GM12878 (cell line): ENCODE results near the gene NAV3. TPM values are rescaled to one million over a fixed set of nuclear protein-coding genes. Genes with fewer than 3 reads are reported as not detected.

ENCODE experiments used
- ATAC-seq: fragments of 200-7000 bp; cut with Tn5 transposase; 3 replicates; pipeline ENCODE4 v1.9.1; 2020; ENCODE audit warnings: mild to moderate bottlenecking, moderate library complexity
- BruUV-seq: library from RNA; stranded (reverse); fragments of 400-500 nt; replicated peaks from 2 replicates; lab custom pipeline; 2021; lab: Mats Ljungman, UMichigan
- CTCF ChIA-PET: fragments of 300-600 bp; sonication (Branson Sonifier 250); formaldehyde crosslinking; extraction: SDS; loops from one replicate; lab custom pipeline; 2021; ENCODE audit warnings: inconsistent platforms; lab: Yijun Ruan, JAX
- POLR2A ChIA-PET: fragments of 350-600 bp; formaldehyde crosslinking; extraction: SDS; loops from one replicate; lab custom pipeline; 2021; ENCODE audit warnings: inconsistent platforms; lab: Charles Lee
- RAD21 ChIA-PET: fragments of 300-600 bp; sonication (Branson Sonifier 250); formaldehyde crosslinking; loops from one replicate; lab custom pipeline; 2023; ENCODE audit warnings: antibody characterized with exemption; ENCODE audit not compliant: unreplicated experiment; lab: Charles Lee
- SMC1A ChIA-PET: fragments of 300-600 bp; sonication (Branson Sonifier 250); formaldehyde crosslinking; loops from one replicate; lab custom pipeline; 2023; ENCODE audit not compliant: unreplicated experiment, uncharacterized antibody; lab: Charles Lee
- DNase-seq: peaks from one replicate; pipeline ENCODE4 v3.0.0-alpha.2; 2011; ENCODE audit warnings: low read depth, low spot score
- FAIRE-seq: peaks from 3 replicates; lab custom pipeline; 2011; peaks lifted over from hg19 to GRCh38; lab: Jason Lieb, UNC
- H2AFZ ChIP-seq: 2 replicates; pipeline ENCODE4 v1.6.0; 2011; ENCODE audit warnings: low read depth, low read length, control low read depth; ENCODE audit not compliant: control insufficient read depth
- H3K27ac ChIP-seq: 2 replicates; pipeline ENCODE4 v1.5.1; 2011; ENCODE audit warnings: control low read depth; ENCODE audit not compliant: control insufficient read depth, insufficient read depth
- H3K27me3 ChIP-seq, 2 experiments: replicated peaks in 1 of 2; 2 replicates each; pipeline versions ENCODE4 v1.6.0 to v1.6.1; 2011; ENCODE audit warnings: low read length in 1 of 2; ENCODE audit not compliant: control insufficient read depth in 2 of 2, insufficient read depth in 2 of 2
- H3K36me3 ChIP-seq, 2 experiments: 2 replicates each; pipeline ENCODE4 v1.5.1; 2011; ENCODE audit warnings: low read length in 1 of 2; ENCODE audit not compliant: control insufficient read depth in 2 of 2, insufficient read depth in 2 of 2
- H3K4me1 ChIP-seq: 2 replicates; pipeline ENCODE4 v1.6.1; 2011; ENCODE audit warnings: mild to moderate bottlenecking, low read length, moderate library complexity, mixed read lengths; ENCODE audit not compliant: control insufficient read depth, insufficient read depth
- H3K4me2 ChIP-seq: 2 replicates; pipeline ENCODE4 v1.6.0; 2011; ENCODE audit warnings: control low read depth; ENCODE audit not compliant: control insufficient read depth, insufficient read depth
- H3K4me3 ChIP-seq: fragments of 200-600 bp; sonication (generic); 2 replicates; pipeline ENCODE4 v1.5.1; 2016
- H3K79me2 ChIP-seq: 2 replicates; pipeline ENCODE4 v1.6.0; 2011; ENCODE audit warnings: low read length; ENCODE audit not compliant: control insufficient read depth, insufficient read depth
- H3K9ac ChIP-seq: 2 replicates; pipeline ENCODE4 v1.8.0; 2011; ENCODE audit warnings: low read length, control low read depth, mixed read lengths; ENCODE audit not compliant: control insufficient read depth, insufficient read depth
- H3K9me3 ChIP-seq: replicated peaks from 3 replicates; pipeline ENCODE4 v1.5.1; 2011; ENCODE audit warnings: mild to moderate bottlenecking, low read length; ENCODE audit not compliant: control insufficient read depth, insufficient read depth
- H4K20me1 ChIP-seq: 2 replicates; pipeline ENCODE4 v1.6.0; 2011; ENCODE audit not compliant: control insufficient read depth, insufficient read depth
- CHD1 ChIP-seq: IDR thresholded peaks from 2 replicates; pipeline ENCODE4 v1.6.1; 2012; ENCODE audit warnings: low read depth, low read length, improper control_type of control experiment
- IKZF1 ChIP-seq: fragments of 450-650 bp; conservative IDR thresholded peaks from 2 replicates; pipeline ENCODE4 v1.6.1; 2017; ENCODE audit warnings: antibody characterized with exemption, mild to moderate bottlenecking
- KAT2A ChIP-seq: conservative IDR thresholded peaks from 2 replicates; pipeline ENCODE4 v1.6.1; 2011; ENCODE audit warnings: low read depth, low read length; ENCODE audit not compliant: control insufficient read depth
- KLF5 ChIP-seq: fragments of 450-650 bp; IDR thresholded peaks from 2 replicates; pipeline ENCODE4 v1.6.1; 2014; ENCODE audit warnings: mild to moderate bottlenecking; ENCODE audit not compliant: partially characterized antibody
- NFXL1 ChIP-seq: fragments of 450-650 bp; IDR thresholded peaks from 2 replicates; pipeline ENCODE4 v1.6.1; 2017; ENCODE audit warnings: antibody characterized with exemption, mild to moderate bottlenecking, borderline replicate concordance
- SUPT20H ChIP-seq: IDR thresholded peaks from 2 replicates; pipeline ENCODE4 v1.6.1; 2011; ENCODE audit warnings: low read depth, mild to moderate bottlenecking, low read length, moderate library complexity, borderline replicate concordance; ENCODE audit not compliant: control insufficient read depth
- ZSCAN29 ChIP-seq: fragments of 450-650 bp; IDR thresholded peaks from 2 replicates; pipeline ENCODE4 v1.6.1; 2017; ENCODE audit warnings: mild to moderate bottlenecking, moderate library complexity
- WGBS: methylation state at CpG from one replicate; pipeline ENCODE4 v1.1.6; 2016; ENCODE audit warnings: low lambda C conversion rate; ENCODE audit not compliant: insufficient replicate concordance, insufficient coverage; ENCODE audit errors: missing lambda C conversion rate; 5-methylcytosine and 5-hydroxymethylcytosine counted together
- in situ Hi-C: fragments of 300-500 bp; cut with MboI; formaldehyde crosslinking; loops from 9 replicates; pipeline ENCODE4 v1.14.3; 2018; ENCODE audit warnings: mixed read lengths
- intact Hi-C: fragments of 100-400 bp; cut with micrococcal nuclease; formaldehyde crosslinking; loops from one replicate; pipeline ENCODE4 v1.14.2; 2022; ENCODE audit not compliant: unreplicated experiment
- polyA plus RNA-seq, 11 experiments: library from polyadenylated mRNA; depleted of rRNA in 4 of 11; unstranded in 6 of 11; stranded (reverse) in 5 of 11; fragments of >200 nt; fragmentation: Nextera tagmentation in 4 of 11; fragmentation: Illumina TruSeq in 1 of 11; extraction: Ambion mirVana in 4 of 11; extraction: Trizol in 1 of 11; gene quantifications; 1 replicate in 1 of 11; 2 replicates in 10 of 11; pipeline versions ENCODE4 v1.2.1 to v1.2.3, GENCODE V29; 2011 to 2016; ENCODE audit warnings: inconsistent platforms in 2 of 11, missing spikeins in 2 of 11, low read depth in 1 of 11
- total RNA-seq, 4 experiments: library from RNA; depleted of rRNA in 3 of 4; stranded (reverse); fragments of >200 nt in 3 of 4; fragmentation: Illumina TruSeq in 1 of 4; extraction: Trizol in 1 of 4; gene quantifications; 2 replicates each; pipeline versions ENCODE4 v1.2.1 to v1.2.3, GENCODE V29; 2013 to 2021
- TF ChIP-seq, protein P1 (sequence below): fragments of 450-650 bp; formaldehyde crosslinking; IDR thresholded peaks from 2 replicates; pipeline ENCODE4 v1.5.0; 2022; ENCODE audit warnings: mild to moderate bottlenecking, missing genetic modification characterization
- TF ChIP-seq, protein P2 (sequence below): fragments of 450-650 bp; IDR thresholded peaks from 2 replicates; pipeline ENCODE4 v1.6.1; 2017; ENCODE audit warnings: antibody characterized with exemption, mild to moderate bottlenecking, moderate library complexity
- TF ChIP-seq, protein P3 (sequence below): IDR thresholded peaks from 2 replicates; pipeline ENCODE4 v1.6.1; 2011; ENCODE audit warnings: mild to moderate bottlenecking, low read depth, low read length, moderate library complexity; ENCODE audit not compliant: insufficient replicate concordance
- TF ChIP-seq, protein P4 (sequence below): fragments of 450-650 bp; conservative IDR thresholded peaks from 2 replicates; pipeline ENCODE4 v1.6.1; 2017; ENCODE audit warnings: mild to moderate bottlenecking, moderate library complexity

The NAV3 gene
- total and polyA plus RNA-seq, 10 of the 15 experiments (the other 5 are each of a cell fraction or from before 2014, with no cell fraction given), result 0.05 to 0.51 (median 0.22) TPM; not detected in 1

DNA sequence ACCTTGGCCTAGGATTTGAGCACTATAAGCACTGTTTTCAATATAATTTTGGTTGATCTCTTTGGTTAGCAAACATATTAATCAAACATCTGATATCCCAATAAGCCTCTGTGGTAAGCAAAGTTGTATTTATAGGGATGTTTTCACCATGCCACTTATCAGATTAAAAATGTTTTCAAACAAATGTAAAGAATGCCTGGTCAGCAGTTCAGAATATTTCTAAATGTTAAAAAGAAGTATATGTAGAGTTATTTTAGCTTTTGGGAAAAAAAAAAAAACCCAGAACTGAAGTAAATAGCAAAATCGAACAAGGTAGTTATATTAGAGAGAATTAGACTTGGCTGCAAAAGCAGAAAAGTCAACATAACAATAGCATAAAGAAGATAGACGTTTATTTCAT, 3.9 kb downstream of the NAV3 start:
- Histone ChIP-seq H3K27me3 (no peaks in the 10 kb centered on the region), H4K20me1 (no peaks in the 10 kb centered on the region), H2AFZ (no peak overlapping the region), H3K79me2 (no peaks in the 10 kb centered on the region), H3K9ac (no peak overlapping the region), H3K4me2 (no peak overlapping the region), H3K36me3 (no peaks in the 10 kb centered on the region), H3K27ac (no peak overlapping the region), H3K4me3 (no peak overlapping the region), H3K9me3 (no peaks in the 10 kb centered on the region), H3K4me1 (no peaks in the 10 kb centered on the region)
- SMC1A ChIA-PET, result interaction anchor here (1.0 to 2.0 kb wide), 3 partner anchors 14 to 91 kb away, joined by 3 to 7 read pairs (median 4); no protein-coding TSS in a partner anchor
- POLR2A ChIA-PET, result no interaction called here
- FAIRE-seq (no peak), DNase-seq (no peak), ATAC-seq (no peak)
- 29% methylated on average over 2 of the region's 2 CpGs for WGBS
- intact Hi-C loops, result no loop called here
- in situ Hi-C loops, result no loop called here
- no TSS peak for BruUV-seq
- RAD21 ChIA-PET, result no interaction called here
- CTCF ChIA-PET, result interaction anchor here (0.8 to 1.4 kb wide), 2 partner anchors 18 to 36 kb away, joined by 3 read pairs; no protein-coding TSS in a partner anchor
- TF ChIP-seq, protein P1, sequence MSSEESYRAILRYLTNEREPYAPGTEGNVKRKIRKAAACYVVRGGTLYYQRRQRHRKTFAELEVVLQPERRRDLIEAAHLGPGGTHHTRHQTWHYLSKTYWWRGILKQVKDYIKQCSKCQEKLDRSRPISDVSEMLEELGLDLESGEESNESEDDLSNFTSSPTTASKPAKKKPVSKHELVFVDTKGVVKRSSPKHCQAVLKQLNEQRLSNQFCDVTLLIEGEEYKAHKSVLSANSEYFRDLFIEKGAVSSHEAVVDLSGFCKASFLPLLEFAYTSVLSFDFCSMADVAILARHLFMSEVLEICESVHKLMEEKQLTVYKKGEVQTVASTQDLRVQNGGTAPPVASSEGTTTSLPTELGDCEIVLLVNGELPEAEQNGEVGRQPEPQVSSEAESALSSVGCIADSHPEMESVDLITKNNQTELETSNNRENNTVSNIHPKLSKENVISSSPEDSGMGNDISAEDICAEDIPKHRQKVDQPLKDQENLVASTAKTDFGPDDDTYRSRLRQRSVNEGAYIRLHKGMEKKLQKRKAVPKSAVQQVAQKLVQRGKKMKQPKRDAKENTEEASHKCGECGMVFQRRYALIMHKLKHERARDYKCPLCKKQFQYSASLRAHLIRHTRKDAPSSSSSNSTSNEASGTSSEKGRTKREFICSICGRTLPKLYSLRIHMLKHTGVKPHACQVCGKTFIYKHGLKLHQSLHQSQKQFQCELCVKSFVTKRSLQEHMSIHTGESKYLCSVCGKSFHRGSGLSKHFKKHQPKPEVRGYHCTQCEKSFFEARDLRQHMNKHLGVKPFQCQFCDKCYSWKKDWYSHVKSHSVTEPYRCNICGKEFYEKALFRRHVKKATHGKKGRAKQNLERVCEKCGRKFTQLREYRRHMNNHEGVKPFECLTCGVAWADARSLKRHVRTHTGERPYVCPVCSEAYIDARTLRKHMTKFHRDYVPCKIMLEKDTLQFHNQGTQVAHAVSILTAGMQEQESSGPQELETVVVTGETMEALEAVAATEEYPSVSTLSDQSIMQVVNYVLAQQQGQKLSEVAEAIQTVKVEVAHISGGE (CRISPR knock-in tag), result no peak
- TF ChIP-seq KAT2A (no peak), IKZF1 (no peak), NFXL1 (no peak), ZSCAN29 (no peak), SUPT20H (no peak), KLF5 (no peak), CHD1 (no peak)
- TF ChIP-seq, protein P2, sequence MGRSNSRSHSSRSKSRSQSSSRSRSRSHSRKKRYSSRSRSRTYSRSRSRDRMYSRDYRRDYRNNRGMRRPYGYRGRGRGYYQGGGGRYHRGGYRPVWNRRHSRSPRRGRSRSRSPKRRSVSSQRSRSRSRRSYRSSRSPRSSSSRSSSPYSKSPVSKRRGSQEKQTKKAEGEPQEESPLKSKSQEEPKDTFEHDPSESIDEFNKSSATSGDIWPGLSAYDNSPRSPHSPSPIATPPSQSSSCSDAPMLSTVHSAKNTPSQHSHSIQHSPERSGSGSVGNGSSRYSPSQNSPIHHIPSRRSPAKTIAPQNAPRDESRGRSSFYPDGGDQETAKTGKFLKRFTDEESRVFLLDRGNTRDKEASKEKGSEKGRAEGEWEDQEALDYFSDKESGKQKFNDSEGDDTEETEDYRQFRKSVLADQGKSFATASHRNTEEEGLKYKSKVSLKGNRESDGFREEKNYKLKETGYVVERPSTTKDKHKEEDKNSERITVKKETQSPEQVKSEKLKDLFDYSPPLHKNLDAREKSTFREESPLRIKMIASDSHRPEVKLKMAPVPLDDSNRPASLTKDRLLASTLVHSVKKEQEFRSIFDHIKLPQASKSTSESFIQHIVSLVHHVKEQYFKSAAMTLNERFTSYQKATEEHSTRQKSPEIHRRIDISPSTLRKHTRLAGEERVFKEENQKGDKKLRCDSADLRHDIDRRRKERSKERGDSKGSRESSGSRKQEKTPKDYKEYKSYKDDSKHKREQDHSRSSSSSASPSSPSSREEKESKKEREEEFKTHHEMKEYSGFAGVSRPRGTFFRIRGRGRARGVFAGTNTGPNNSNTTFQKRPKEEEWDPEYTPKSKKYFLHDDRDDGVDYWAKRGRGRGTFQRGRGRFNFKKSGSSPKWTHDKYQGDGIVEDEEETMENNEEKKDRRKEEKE, result no peak
- TF ChIP-seq, protein P3, sequence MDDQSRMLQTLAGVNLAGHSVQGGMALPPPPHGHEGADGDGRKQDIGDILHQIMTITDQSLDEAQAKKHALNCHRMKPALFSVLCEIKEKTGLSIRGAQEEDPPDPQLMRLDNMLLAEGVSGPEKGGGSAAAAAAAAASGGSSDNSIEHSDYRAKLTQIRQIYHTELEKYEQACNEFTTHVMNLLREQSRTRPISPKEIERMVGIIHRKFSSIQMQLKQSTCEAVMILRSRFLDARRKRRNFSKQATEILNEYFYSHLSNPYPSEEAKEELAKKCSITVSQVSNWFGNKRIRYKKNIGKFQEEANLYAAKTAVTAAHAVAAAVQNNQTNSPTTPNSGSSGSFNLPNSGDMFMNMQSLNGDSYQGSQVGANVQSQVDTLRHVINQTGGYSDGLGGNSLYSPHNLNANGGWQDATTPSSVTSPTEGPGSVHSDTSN, result no peak
- TF ChIP-seq, protein P4, sequence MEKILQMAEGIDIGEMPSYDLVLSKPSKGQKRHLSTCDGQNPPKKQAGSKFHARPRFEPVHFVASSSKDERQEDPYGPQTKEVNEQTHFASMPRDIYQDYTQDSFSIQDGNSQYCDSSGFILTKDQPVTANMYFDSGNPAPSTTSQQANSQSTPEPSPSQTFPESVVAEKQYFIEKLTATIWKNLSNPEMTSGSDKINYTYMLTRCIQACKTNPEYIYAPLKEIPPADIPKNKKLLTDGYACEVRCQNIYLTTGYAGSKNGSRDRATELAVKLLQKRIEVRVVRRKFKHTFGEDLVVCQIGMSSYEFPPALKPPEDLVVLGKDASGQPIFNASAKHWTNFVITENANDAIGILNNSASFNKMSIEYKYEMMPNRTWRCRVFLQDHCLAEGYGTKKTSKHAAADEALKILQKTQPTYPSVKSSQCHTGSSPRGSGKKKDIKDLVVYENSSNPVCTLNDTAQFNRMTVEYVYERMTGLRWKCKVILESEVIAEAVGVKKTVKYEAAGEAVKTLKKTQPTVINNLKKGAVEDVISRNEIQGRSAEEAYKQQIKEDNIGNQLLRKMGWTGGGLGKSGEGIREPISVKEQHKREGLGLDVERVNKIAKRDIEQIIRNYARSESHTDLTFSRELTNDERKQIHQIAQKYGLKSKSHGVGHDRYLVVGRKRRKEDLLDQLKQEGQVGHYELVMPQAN, result no peak
